ENCODE data around the gene B3GNT2. TPM values are rescaled to one million over a fixed set of nuclear protein-coding genes. Genes with fewer than 3 reads are reported as not detected.
"Not testable (repeated sequence)": the region's sequence is repeated elsewhere in the genome, so short reads cannot be mapped to it uniquely, and the experiment has no call there.

B3GNT2 gene, protein sequence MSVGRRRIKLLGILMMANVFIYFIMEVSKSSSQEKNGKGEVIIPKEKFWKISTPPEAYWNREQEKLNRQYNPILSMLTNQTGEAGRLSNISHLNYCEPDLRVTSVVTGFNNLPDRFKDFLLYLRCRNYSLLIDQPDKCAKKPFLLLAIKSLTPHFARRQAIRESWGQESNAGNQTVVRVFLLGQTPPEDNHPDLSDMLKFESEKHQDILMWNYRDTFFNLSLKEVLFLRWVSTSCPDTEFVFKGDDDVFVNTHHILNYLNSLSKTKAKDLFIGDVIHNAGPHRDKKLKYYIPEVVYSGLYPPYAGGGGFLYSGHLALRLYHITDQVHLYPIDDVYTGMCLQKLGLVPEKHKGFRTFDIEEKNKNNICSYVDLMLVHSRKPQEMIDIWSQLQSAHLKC
- total RNA-seq, result 64.8 TPM

DNA sequence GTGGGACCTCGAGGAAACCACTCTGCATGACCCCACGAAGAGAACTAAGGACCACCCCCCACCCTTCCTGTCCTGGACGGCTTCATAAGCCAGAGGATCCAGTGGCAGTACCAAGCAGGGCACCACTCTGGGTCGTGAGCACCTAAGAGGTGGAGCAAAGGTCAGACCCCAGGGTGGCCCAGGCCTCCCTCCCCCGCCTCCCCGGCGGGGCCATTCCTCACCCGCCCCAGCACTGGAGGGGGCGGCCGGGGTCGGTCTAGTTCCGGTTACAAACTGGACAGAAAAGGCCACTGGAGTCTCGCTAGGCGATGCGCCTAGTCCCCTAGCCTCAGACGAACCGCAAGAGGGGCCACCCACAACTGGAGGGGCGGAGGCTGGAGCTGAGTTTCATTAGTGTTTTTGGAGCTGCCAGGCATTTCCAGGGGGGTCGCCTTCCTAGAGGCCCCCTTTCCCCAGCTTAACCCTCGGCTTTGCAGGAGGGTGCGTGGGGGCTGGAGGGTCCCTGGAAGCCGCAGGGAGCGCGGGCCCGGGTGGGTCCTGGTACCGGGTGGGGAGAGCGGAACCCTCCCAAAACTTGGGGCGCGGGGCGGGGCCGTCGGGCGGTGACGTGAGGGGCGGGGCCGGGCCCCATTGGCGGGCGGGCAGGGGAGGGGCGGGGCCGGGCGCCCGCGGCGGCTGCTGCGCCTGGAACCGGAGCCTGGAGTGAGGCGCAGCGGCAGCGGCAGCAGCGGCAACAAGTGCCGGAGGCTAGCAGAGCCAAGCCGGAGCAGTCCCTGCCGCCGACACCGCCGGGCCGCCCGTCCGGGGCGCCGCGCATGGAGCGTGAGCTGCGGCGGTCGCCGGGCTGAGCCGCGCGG is at the start of gene B3GNT2:
Gene B3GNT2, plus strand, starts transcription at position 695 of the 857 bp plus-strand sequence. CDS start 26,106 bp downstream, outside the sequence.
- H3K9me3 ChIP-seq (ENCODE audit: low read depth, low read length), result no peaks in the 10 kb centered on the region
- H3K27me3 ChIP-seq (ENCODE audit: insufficient read depth, low read length), result no peaks in the 10 kb centered on the region
- H3K4me3 ChIP-seq (ENCODE audit: low read length), result peak within 1 kb of the TSS; percentile 94
- H3K4me1 ChIP-seq (ENCODE audit: insufficient read depth, low read length), result peaks cover 57% of the 10 kb centered on the region

DNA sequence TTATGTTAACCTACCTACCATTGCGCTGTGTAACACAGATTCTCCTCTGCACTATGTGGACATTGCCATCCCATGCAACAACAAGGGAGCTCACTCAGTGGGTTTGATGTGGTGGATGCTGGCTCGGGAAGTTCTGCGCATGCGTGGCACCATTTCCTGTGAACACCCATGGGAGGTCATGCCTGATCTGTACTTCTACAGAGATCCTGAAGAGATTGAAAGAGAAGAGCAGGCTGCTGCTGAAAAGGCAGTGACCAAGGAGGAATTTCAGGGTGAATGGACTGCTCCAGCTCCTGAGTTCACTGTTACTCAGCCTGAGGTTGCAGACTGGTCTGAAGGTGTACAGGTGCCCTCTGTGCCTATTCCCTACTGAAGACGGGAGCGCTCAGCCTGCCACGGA is 49.1 kb upstream of the B3GNT2 start:
- peaks cover 25% of the 10 kb centered on the region for H3K4me1 ChIP-seq (ENCODE audit: insufficient read depth, low read length)
- H3K4me3 ChIP-seq (ENCODE audit: low read length); H3K9me3 ChIP-seq (ENCODE audit: low read depth, low read length); H3K27me3 ChIP-seq (ENCODE audit: insufficient read depth, low read length): not testable (repeated sequence)

DNA sequence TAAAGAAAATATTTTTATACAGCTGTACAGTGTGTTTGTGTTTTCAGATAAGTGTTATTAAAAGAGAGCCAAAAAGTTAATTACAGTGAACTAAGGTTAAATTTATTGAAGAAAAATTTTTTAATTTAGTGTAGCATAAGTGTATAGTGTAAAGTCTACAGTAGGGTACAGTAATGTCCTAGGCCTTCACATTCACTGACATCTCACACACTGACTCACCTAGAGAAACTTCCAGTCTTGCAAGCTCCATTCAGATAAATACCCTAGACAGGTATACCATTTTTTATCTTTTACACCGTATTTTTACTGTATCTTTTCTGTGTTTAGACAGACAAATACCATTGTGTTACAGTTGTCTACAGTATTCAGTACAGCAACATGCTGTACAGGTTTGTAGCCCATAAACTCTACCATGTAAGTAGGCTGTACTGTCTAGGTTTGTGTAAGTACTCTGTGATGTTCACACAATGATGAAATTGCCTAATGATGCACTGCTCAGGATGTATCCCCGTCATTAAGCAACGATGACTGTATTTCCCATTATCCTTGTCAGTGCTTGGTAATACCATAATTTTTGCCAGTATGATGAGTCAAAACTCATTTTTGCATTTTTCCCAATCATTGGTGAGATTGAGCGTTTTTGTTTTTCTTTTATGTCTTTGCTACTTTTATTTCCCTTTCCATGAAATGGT is 48.2 kb upstream of the B3GNT2 start:
- no peaks in the 10 kb centered on the region for H3K9me3 ChIP-seq (ENCODE audit: low read depth, low read length)
- no peak overlapping the region for H3K4me3 ChIP-seq (ENCODE audit: low read length)
- H3K27me3 ChIP-seq (ENCODE audit: insufficient read depth, low read length), result no peaks in the 10 kb centered on the region
- H3K4me1 ChIP-seq (ENCODE audit: insufficient read depth, low read length), result peaks cover 16% of the 10 kb centered on the region

DNA sequence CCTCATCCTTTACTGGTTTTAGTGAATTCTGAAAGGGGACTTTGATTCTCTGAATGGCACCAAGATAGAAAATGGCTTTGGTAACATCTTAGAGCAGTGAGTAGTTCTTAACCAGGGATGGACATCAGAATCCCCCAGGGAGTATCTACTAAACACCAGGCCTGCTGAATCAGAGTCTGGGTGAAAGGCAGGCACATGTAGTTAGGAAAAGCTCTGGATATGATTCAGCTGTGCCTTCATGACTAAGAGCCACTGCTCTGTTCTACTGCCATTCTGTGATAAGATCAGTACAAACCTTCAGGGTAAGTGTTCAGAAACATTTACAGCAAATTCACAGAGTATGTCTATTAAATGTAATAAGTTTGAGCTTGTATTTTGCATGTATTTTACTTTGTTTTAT is 46.2 kb upstream of the B3GNT2 start:
- H3K4me3 ChIP-seq (ENCODE audit: low read length), result no peak overlapping the region
- peaks cover 24% of the 10 kb centered on the region for H3K4me1 ChIP-seq (ENCODE audit: insufficient read depth, low read length)
- no peaks in the 10 kb centered on the region for H3K9me3 ChIP-seq (ENCODE audit: low read depth, low read length)
- H3K27me3 ChIP-seq (ENCODE audit: insufficient read depth, low read length), result no peaks in the 10 kb centered on the region

DNA sequence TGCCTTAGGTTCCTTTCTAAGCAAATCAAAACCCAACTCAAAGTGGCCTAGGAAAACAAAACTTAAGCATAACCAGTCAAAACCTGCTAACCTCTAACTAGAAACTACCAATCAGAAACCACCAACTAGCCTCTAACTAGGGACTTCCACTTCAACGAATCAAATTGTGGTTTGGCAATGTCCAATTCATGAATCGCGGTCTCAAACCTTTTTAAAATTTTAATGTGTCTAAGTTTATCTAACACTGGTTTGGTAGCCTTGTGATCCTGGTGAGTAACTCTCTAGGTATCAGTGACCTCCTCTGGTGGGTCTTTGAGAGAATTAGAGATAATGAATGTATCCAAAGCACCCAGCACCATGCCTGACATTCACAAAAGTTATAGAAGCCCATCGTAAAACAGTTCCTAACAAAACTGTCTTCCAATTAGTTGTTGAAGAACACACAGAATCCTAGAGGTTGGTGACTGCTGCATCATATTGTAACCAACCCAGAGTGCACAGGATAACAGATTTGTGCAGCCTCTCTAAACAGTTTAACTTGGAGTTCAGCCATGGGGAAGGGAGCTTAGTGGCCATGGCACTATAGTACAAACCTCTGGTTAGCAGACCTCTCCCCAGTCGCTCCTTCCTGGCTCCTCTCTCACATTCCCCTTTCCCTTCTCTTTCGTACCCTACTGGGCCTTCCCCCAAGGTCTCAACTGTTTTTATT is 45.2 kb upstream of the B3GNT2 start:
- H3K4me1 ChIP-seq (ENCODE audit: insufficient read depth, low read length), result peaks cover 14% of the 10 kb centered on the region
- H3K4me3 ChIP-seq (ENCODE audit: low read length), result no peak overlapping the region
- H3K9me3 ChIP-seq (ENCODE audit: low read depth, low read length), result peaks cover 5% of the 10 kb centered on the region
- H3K27me3 ChIP-seq (ENCODE audit: insufficient read depth, low read length), result no peaks in the 10 kb centered on the region

DNA sequence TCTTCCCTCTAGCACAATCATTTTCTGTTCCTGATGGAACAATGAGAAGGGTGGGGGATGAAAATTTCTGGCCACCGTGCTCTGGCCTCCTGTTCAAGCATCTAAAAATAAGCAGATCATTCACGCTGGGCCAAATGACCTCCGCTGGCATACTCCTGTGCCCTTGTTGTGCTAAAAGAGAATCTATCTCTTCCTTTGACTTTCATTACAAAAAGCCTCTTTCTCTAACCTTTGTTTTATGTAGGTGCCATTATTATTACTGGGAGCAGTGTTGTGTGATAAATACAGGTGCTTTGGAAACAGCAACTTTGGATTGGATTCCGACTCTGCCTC is 44.6 kb upstream of the B3GNT2 start:
- H3K4me1 ChIP-seq (ENCODE audit: insufficient read depth, low read length), result peaks cover 13% of the 10 kb centered on the region
- no peaks in the 10 kb centered on the region for H3K27me3 ChIP-seq (ENCODE audit: insufficient read depth, low read length)
- peaks cover 5% of the 10 kb centered on the region for H3K9me3 ChIP-seq (ENCODE audit: low read depth, low read length)
- no peak overlapping the region for H3K4me3 ChIP-seq (ENCODE audit: low read length)

DNA sequence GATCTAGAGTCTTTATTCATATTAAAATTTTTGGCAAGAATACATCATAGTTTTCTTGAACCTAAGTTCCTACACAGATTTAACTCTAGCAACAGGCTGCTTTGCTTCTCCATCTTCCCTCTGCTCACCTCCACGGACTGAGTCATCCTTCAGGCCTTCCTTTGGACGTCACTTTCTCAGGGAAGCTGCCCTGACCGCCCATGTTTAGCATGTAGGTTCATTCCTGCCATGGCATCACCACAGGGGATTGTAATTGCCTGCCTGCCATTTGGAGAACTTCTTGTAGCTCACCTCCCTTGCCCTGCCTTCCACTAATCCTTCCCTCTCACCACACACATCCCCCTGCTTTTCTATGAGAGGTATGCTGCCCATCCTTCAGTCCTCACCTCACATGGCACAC is 43.9 kb upstream of the B3GNT2 start:
- Histone ChIP-seq H3K4me3 (ENCODE audit: low read length) (no peak overlapping the region), H3K4me1 (ENCODE audit: insufficient read depth, low read length) (peaks cover 13% of the 10 kb centered on the region), H3K27me3 (ENCODE audit: insufficient read depth, low read length) (no peaks in the 10 kb centered on the region), H3K9me3 (ENCODE audit: low read depth, low read length) (peaks cover 5% of the 10 kb centered on the region)

DNA sequence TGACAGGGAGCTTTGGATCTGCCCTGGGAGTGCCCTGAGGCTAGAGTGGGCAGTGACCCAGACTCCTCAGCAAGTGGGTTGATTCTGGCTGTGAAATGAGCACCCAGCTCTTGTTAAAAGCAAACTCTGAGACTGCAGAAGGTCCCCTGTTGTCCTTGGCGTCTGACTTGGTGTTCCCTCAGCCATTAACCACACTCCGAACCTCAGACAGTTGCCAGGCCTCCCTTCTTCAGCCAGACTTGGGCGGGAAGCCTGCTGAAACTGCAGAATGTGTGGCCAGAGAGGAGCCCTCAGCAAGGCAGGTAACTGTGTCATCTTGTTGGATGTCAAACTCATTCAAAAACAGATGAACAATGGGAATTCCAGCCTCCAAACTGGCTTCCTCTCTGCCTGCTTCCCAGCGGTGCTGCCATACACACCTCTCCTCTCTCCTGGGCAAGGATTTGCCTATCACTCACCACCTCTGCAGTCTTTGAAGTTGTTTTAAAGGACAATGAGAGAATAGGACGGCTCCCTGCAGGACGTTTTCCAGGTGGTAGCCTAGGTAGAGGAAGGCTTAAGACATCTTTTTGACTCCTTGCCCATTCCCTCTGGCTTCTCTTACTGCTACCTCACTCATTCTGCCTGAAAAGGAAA is 38.9 kb upstream of the B3GNT2 start:
- no peak overlapping the region for H3K4me3 ChIP-seq (ENCODE audit: low read length)
- no peaks in the 10 kb centered on the region for H3K27me3 ChIP-seq (ENCODE audit: insufficient read depth, low read length)
- H3K4me1 ChIP-seq (ENCODE audit: insufficient read depth, low read length), result peaks cover 8% of the 10 kb centered on the region
- H3K9me3 ChIP-seq (ENCODE audit: low read depth, low read length), result peaks cover 5% of the 10 kb centered on the region

DNA sequence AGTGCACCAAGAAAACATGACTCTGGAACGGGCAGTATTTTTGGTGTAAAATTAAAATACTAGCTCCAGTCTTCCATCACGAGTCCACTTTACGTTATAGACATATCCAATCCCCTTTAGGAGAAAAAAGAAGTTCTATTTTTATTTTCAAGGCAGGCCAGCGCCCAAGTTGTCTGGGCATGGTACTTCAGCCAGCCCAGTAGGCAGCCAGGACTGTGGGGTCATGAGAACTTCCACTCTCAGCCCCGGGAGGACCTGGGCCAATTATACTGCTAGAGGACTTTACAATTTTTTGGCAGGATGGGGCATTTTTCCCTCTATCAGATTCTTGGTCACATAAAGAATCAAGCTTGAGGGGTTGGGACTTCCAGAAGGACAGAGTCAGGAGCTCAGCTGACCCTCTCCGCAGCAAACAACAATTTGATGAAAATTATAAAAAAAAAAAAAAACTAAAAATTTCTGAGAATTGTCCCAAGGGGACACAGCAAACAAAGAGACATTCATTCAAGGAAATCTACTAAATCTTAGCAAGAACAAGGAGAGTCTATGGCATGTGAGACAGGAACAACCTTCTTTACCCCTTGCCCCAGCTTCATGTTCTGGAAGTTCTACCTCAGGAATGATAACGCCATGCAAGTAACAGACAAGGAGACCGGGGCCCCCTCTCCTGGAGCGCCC is 37.3 kb upstream of the B3GNT2 start:
- H3K9me3 ChIP-seq (ENCODE audit: low read depth, low read length), result peaks cover 5% of the 10 kb centered on the region
- H3K4me1 ChIP-seq (ENCODE audit: insufficient read depth, low read length), result peaks cover 3% of the 10 kb centered on the region
- H3K27me3 ChIP-seq (ENCODE audit: insufficient read depth, low read length), result no peaks in the 10 kb centered on the region
- no peak overlapping the region for H3K4me3 ChIP-seq (ENCODE audit: low read length)

DNA sequence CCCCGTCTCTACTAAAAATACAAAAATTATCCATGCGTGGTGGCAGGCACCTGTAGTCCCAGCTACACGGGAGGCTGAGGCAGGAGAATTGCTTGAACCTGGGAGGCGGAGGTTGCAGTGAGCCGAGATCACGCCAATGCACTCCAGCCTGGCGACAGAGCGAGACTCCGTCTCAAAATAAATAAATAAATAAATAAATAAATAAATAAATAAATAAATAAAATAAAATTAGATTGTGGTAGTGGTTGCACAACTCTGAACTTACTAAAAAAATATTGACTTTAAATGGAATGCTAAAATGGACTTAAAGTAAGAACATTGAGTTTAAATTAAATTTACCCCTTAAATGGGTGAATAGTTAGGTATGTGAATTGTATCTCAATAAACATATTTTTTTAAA is 35.2 kb upstream of the B3GNT2 start:
- H3K4me1 ChIP-seq (ENCODE audit: insufficient read depth, low read length); H3K9me3 ChIP-seq (ENCODE audit: low read depth, low read length); H3K27me3 ChIP-seq (ENCODE audit: insufficient read depth, low read length); H3K4me3 ChIP-seq (ENCODE audit: low read length): not testable (repeated sequence)

DNA sequence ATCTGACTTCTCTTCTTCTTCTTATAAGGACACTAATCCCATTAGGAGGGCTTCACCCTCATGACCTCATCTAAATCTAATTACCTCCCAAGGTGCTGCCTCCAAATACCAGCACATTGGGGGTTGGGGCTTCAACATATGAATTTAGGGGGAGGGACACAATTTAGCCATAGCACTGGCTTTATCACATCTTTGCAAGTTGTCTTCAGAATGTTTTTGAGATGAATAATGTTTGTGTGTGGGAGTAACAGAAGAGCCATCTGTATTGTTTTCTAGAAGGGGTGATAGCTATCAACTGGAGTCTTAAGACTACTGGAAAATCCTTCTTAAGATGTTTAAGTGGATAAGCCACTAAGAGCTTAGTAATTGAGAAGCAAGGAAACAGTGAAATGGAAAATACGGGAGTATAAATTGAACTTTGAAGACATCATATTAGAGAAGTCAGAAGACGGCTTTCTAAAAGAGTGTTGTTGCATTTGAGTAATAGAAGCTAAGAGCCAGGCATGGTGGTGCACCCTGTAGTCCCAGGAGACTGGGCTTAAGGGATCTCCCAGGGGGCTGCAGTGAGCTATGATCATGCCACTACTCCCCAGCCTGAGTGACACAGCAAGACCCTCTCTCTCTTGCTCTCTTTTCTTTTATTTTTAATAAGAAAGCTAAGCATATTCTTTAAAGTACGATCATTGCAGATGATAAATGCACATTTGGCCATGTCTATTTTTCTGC is 32.6 kb upstream of the B3GNT2 start:
- Histone ChIP-seq H3K4me3 (ENCODE audit: low read length) (no peak overlapping the region), H3K27me3 (ENCODE audit: insufficient read depth, low read length) (no peaks in the 10 kb centered on the region), H3K4me1 (ENCODE audit: insufficient read depth, low read length) (no peaks in the 10 kb centered on the region), H3K9me3 (ENCODE audit: low read depth, low read length) (no peaks in the 10 kb centered on the region)

DNA sequence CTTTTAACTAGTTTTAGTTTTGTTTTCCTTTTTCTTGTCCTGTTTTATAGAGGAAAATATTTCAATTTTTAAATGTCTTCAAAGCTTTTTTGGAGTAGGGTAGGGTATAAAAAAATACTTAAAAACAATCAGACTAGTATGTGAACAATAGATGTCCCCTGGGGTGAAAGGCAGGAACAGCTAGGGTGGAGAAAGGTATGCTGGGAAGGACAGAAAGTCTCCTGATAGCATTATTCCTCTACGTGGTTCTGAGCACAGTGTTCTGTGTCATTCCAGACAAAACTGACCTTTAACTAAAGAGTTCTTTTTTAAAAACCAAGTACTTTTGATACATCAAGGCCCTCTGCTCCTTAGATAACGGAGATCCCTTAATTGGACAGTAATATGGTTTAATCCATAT is 32.1 kb upstream of the B3GNT2 start:
- H3K4me1 ChIP-seq (ENCODE audit: insufficient read depth, low read length), result no peaks in the 10 kb centered on the region
- H3K9me3 ChIP-seq (ENCODE audit: low read depth, low read length), result no peaks in the 10 kb centered on the region
- H3K27me3 ChIP-seq (ENCODE audit: insufficient read depth, low read length), result no peaks in the 10 kb centered on the region
- H3K4me3 ChIP-seq (ENCODE audit: low read length), result no peak overlapping the region

DNA sequence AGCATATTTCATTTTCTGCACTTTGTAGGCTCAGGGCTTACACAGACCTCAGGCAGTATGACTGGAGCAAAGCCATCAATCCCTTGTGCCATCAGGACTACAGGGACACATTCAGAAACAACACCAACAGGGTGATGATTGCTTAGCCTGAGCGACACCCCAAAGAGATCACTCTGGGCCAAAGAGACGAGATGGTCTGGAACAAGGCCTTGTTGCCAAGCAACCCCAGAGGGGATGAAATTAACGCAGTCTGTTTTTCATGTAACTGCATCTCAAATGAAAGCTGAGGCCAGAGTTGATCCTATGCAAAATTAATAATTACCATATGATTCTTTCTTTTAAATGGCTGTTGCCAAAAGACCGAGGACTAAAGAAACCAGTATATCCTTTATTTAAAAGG is 20.2 kb upstream of the B3GNT2 start:
- Histone ChIP-seq H3K4me3 (ENCODE audit: low read length) (no peak overlapping the region), H3K27me3 (ENCODE audit: insufficient read depth, low read length) (no peaks in the 10 kb centered on the region), H3K4me1 (ENCODE audit: insufficient read depth, low read length) (no peaks in the 10 kb centered on the region), H3K9me3 (ENCODE audit: low read depth, low read length) (no peaks in the 10 kb centered on the region)
